CD14-positive monocyte (primary cell): ENCODE results near the gene DDX10. TPM values are rescaled to one million over a fixed set of nuclear protein-coding genes. Genes with fewer than 3 reads are reported as not detected.

Experiments used
- DNase-seq, 3 donors: peaks; one replicate each; pipeline ENCODE4 v3.0.0-alpha.2; 2011 to 2022
- H2AFZ ChIP-seq: 2 replicates; pipeline ENCODE4 v1.6.0; 2012; ENCODE audit warnings: mild to moderate bottlenecking, low read depth, low read length, inconsistent platforms; ENCODE audit not compliant: insufficient read depth, poor library complexity, severe bottlenecking
- H3K27ac ChIP-seq, 2 donors: 1 replicate in 1 of 2; 2 replicates in 1 of 2; pipeline ENCODE4 v1.5.1; 2012 to 2013; ENCODE audit warnings: low read length in 2 of 2, control low read depth in 1 of 2, inconsistent platforms in 1 of 2, low read depth in 1 of 2, mild to moderate bottlenecking in 1 of 2
- H3K27me3 ChIP-seq, 2 donors: one replicate each; pipeline versions ENCODE4 v1.6.0 to v1.6.1; 2011 to 2013; ENCODE audit warnings: low read length in 2 of 2; ENCODE audit not compliant: control insufficient read depth in 2 of 2, insufficient read depth in 2 of 2
- H3K36me3 ChIP-seq, 2 donors: replicated peaks in 1 of 2; 1 replicate in 1 of 2; 2 replicates in 1 of 2; pipeline versions ENCODE4 v1.5.1 to v1.6.1; 2012 to 2013; ENCODE audit warnings: low read length in 2 of 2, control low read depth in 1 of 2, inconsistent platforms in 1 of 2, mild to moderate bottlenecking in 1 of 2; ENCODE audit not compliant: insufficient read depth in 2 of 2, control insufficient read depth in 1 of 2
- H3K4me1 ChIP-seq, 2 donors: 1 replicate in 1 of 2; 2 replicates in 1 of 2; pipeline versions ENCODE4 v1.5.1 to v1.6.1; 2012 to 2013; ENCODE audit warnings: low read length in 2 of 2, control low read depth in 1 of 2, inconsistent platforms in 1 of 2, mild to moderate bottlenecking in 1 of 2, moderate library complexity in 1 of 2; ENCODE audit not compliant: insufficient read depth in 2 of 2, control insufficient read depth in 1 of 2
- H3K4me2 ChIP-seq: replicated peaks from 2 replicates; pipeline ENCODE3; 2012; ENCODE audit warnings: low read length, moderate library complexity, mild to moderate bottlenecking; ENCODE audit not compliant: poor library complexity, severe bottlenecking; ENCODE audit errors: extremely low read depth
- H3K4me3 ChIP-seq, 3 experiments: fragments of 200-600 bp in 1 of 3; sonication (generic) in 1 of 3; replicated peaks in 1 of 3; 1 replicate in 2 of 3; 2 replicates in 1 of 3; pipeline ENCODE4 v1.5.1; 2011 to 2013; ENCODE audit warnings: low read length in 3 of 3, mild to moderate bottlenecking in 3 of 3, control low read depth in 2 of 3, low read depth in 2 of 3, inconsistent platforms in 1 of 3, moderate library complexity in 1 of 3
- H3K79me2 ChIP-seq: 2 replicates; pipeline ENCODE4 v1.6.0; 2012; ENCODE audit warnings: mild to moderate bottlenecking, control low read depth, inconsistent platforms, low read length, moderate library complexity; ENCODE audit not compliant: insufficient read depth
- H3K9ac ChIP-seq: 2 replicates; pipeline ENCODE4 v1.6.0; 2017; ENCODE audit warnings: low read length, mild to moderate bottlenecking; ENCODE audit not compliant: insufficient read depth, poor library complexity, severe bottlenecking
- H3K9me3 ChIP-seq, 2 donors: replicated peaks in 1 of 2; 1 replicate in 1 of 2; 2 replicates in 1 of 2; pipeline versions ENCODE4 v1.5.1 to v1.6.1; 2012 to 2013; ENCODE audit warnings: low read length in 2 of 2, control low read depth in 1 of 2; ENCODE audit not compliant: control insufficient read depth in 1 of 2, insufficient read depth in 1 of 2
- H4K20me1 ChIP-seq: 2 replicates; pipeline ENCODE4 v1.6.0; 2012; ENCODE audit warnings: mild to moderate bottlenecking, low read length, control low read depth, moderate library complexity; ENCODE audit not compliant: insufficient read depth
- H3K27ac Mint-ChIP-seq, 7 donors: one replicate each; pipeline ENCODE4 v1.8.0; 2020; ENCODE audit warnings: mild to moderate bottlenecking in 7 of 7, mixed read lengths in 7 of 7, moderate library complexity in 6 of 7, inconsistent platforms in 2 of 7
- H3K27me3 Mint-ChIP-seq, 3 donors: one replicate each; pipeline ENCODE4 v1.8.0; 2021 to 2022; ENCODE audit warnings: low read depth in 3 of 3, mild to moderate bottlenecking in 3 of 3, mixed read lengths in 3 of 3, moderate library complexity in 3 of 3, inconsistent platforms in 1 of 3
- H3K36me3 Mint-ChIP-seq, 2 donors: one replicate each; pipeline ENCODE4 v1.8.0; 2020; ENCODE audit warnings: mixed read lengths in 2 of 2, inconsistent platforms in 1 of 2, mild to moderate bottlenecking in 1 of 2
- H3K4me1 Mint-ChIP-seq: one replicate; pipeline ENCODE4 v1.8.0; 2020; ENCODE audit warnings: mild to moderate bottlenecking, mixed read lengths
- H3K4me3 Mint-ChIP-seq, 2 donors: one replicate each; pipeline ENCODE4 v1.8.0; 2020; ENCODE audit warnings: mild to moderate bottlenecking in 2 of 2, mixed read lengths in 2 of 2, moderate library complexity in 1 of 2
- H3K9me3 Mint-ChIP-seq, 7 donors: one replicate each; pipeline ENCODE4 v1.8.0; 2020 to 2022; ENCODE audit warnings: mixed read lengths in 7 of 7, mild to moderate bottlenecking in 6 of 7, moderate library complexity in 6 of 7, inconsistent platforms in 2 of 7
- whole genome bisulfite sequencing: methylation state at CpG from one replicate; pipeline ENCODE4 v1.1.5; 2013; ENCODE audit warnings: missing lambda C conversion rate; ENCODE audit not compliant: insufficient coverage; 5-methylcytosine and 5-hydroxymethylcytosine counted together
- intact Hi-C, 2 donors: fragments of 100-400 bp; cut with micrococcal nuclease; formaldehyde crosslinking; loops; one replicate each; pipeline versions ENCODE4 v1.15.0 to v1.15.1; 2023
- polyA plus RNA-seq, 3 donors: library from polyadenylated mRNA; depleted of rRNA in 1 of 3; unstranded in 2 of 3; stranded (reverse) in 1 of 3; fragments of 300-500 nt in 2 of 3; fragments of >200 nt in 1 of 3; fragmentation: Illumina TruSeq in 2 of 3; gene quantifications; 1 replicate in 2 of 3; 2 replicates in 1 of 3; pipeline ENCODE4 v1.2.3, GENCODE V29; 2012 to 2021
- TF ChIP-seq, protein P1 (sequence below): fragments of 200-600 bp; IDR thresholded peaks from one replicate; pipeline ENCODE4 v1.8.0; 2022; ENCODE audit warnings: antibody characterized with exemption, mild to moderate bottlenecking

Gene DDX10
- polyA plus RNA-seq, 3 donors, result 5.0 to 6.3 (median 5.3) TPM

DNA sequence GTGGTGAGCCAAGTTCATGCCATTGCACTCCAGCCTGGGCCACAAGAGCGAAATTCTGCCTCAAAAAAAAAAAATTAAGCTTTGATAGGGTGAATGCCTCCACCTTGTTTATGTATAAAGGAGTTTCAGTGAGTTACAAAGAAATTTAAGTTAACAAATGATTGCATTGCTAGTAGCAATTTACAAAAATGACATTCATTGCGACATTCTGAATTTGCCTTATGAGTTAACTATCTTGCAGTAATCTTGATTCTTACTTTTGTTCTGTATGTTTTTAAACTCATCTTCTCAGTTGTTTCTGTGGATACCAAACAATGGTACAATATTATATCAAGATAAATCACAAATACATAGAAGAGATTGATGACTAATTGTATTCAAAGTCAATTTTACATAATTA lies 207.0 kb downstream of the DDX10 start:
- no peaks in the 10 kb centered on the region for H3K9me3 ChIP-seq
- Mint-ChIP-seq H3K9me3 (no peaks in the 10 kb centered on the region), H3K4me1 (peaks cover 3% of the 10 kb centered on the region), H3K36me3 (no peaks in the 10 kb centered on the region), H3K27me3 (no peaks in the 10 kb centered on the region), H3K4me3 (no peak overlapping the region), H3K27ac (no peak overlapping the region)
- no peak for DNase-seq
- WGBS, result no CpG with 5 or more reads among the region's 2 CpGs
- no peaks in the 10 kb centered on the region for H3K79me2 ChIP-seq
- intact Hi-C loops, result no loop called here
- H3K27me3 ChIP-seq, result no peaks in the 10 kb centered on the region
- H2AFZ ChIP-seq, result no peak overlapping the region
- no peaks in the 10 kb centered on the region for H3K4me1 ChIP-seq
- no peak overlapping the region for H3K4me3 ChIP-seq
- H3K9ac ChIP-seq, result no peak overlapping the region
- no peaks in the 10 kb centered on the region for H3K36me3 ChIP-seq
- TF ChIP-seq, protein P1, sequence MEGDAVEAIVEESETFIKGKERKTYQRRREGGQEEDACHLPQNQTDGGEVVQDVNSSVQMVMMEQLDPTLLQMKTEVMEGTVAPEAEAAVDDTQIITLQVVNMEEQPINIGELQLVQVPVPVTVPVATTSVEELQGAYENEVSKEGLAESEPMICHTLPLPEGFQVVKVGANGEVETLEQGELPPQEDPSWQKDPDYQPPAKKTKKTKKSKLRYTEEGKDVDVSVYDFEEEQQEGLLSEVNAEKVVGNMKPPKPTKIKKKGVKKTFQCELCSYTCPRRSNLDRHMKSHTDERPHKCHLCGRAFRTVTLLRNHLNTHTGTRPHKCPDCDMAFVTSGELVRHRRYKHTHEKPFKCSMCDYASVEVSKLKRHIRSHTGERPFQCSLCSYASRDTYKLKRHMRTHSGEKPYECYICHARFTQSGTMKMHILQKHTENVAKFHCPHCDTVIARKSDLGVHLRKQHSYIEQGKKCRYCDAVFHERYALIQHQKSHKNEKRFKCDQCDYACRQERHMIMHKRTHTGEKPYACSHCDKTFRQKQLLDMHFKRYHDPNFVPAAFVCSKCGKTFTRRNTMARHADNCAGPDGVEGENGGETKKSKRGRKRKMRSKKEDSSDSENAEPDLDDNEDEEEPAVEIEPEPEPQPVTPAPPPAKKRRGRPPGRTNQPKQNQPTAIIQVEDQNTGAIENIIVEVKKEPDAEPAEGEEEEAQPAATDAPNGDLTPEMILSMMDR, result no peak
- H4K20me1 ChIP-seq, result no peaks in the 10 kb centered on the region
- no peak overlapping the region for H3K4me2 ChIP-seq
- H3K27ac ChIP-seq, result no peak overlapping the region

DNA sequence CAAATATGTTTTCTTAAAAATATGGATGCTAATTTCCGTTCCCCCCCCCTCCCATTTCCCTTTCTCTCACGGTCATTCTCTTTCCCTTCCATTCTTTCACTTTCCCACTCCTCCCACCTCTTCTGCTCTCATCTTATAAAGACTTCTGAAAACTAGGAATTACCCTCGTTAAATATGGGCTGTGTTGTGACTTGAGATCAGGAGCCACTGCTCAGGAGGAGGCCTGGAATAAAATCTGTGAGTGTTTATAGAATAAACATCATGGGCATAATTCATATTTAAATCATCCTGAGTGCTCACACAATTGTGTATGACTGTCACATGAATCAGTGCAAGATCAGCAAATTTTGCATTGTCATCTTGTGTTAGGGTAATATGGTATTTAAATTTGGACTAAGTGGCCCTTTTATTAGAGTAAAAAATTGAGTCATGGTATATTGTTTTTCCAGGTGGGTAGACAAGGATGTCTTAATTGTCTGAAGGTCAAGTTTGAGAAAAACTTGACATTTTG lies 208.0 kb downstream of the DDX10 start:
- Histone ChIP-seq H3K4me2 (no peak overlapping the region), H4K20me1 (no peaks in the 10 kb centered on the region), H3K27me3 (no peaks in the 10 kb centered on the region), H3K27ac (no peak overlapping the region), H3K36me3 (no peaks in the 10 kb centered on the region), H3K4me1 (no peaks in the 10 kb centered on the region), H2AFZ (no peak overlapping the region), H3K4me3 (no peak overlapping the region), H3K9ac (no peak overlapping the region), H3K9me3 (no peaks in the 10 kb centered on the region), H3K79me2 (no peaks in the 10 kb centered on the region)
- Mint-ChIP-seq H3K9me3 (no peaks in the 10 kb centered on the region), H3K4me1 (peaks cover 3% of the 10 kb centered on the region), H3K4me3 (no peak overlapping the region), H3K27ac (no peak overlapping the region), H3K36me3 (no peaks in the 10 kb centered on the region), H3K27me3 (no peaks in the 10 kb centered on the region)
- intact Hi-C loops, result no loop called here
- no CpG with 5 or more reads among the region's 3 CpGs for WGBS
- TF ChIP-seq, protein P1, result no peak
- DNase-seq, result no peak
